Liver (tissue), 9 donors: ENCODE data around the gene EXOC4. TPM values are rescaled to one million over a fixed set of nuclear protein-coding genes. Genes with fewer than 3 reads are reported as not detected.

Experiments used
- DNase-seq: peaks from one replicate; pipeline ENCODE4 v3.0.0-alpha.2; 2017; ENCODE audit warnings: low spot score
- H3K27ac ChIP-seq, 2 donors: one replicate each; pipeline ENCODE4 v1.7.0; 2013; ENCODE audit warnings: inconsistent platforms in 2 of 2, low read length in 2 of 2, control low read depth in 1 of 2, low read depth in 1 of 2, mild to moderate bottlenecking in 1 of 2
- H3K27me3 ChIP-seq, 4 donors: one replicate each; pipeline versions ENCODE4 v1.6.1 to v1.7.0; 2013; ENCODE audit warnings: low read length in 3 of 4, inconsistent platforms in 1 of 4, mild to moderate bottlenecking in 1 of 4, moderate library complexity in 1 of 4; ENCODE audit not compliant: control insufficient read depth in 4 of 4, insufficient read depth in 4 of 4
- H3K36me3 ChIP-seq, 4 donors: one replicate each; pipeline versions ENCODE4 v1.6.1 to v1.7.0; 2013; ENCODE audit warnings: low read length in 3 of 4, mild to moderate bottlenecking in 3 of 4, low read depth in 1 of 4, moderate library complexity in 1 of 4; ENCODE audit not compliant: control insufficient read depth in 4 of 4, insufficient read depth in 3 of 4
- H3K4me1 ChIP-seq, 4 donors: one replicate each; pipeline versions ENCODE4 v1.6.1 to v1.7.0; 2013; ENCODE audit warnings: low read length in 3 of 4, mild to moderate bottlenecking in 3 of 4, moderate library complexity in 1 of 4; ENCODE audit not compliant: control insufficient read depth in 4 of 4, insufficient read depth in 4 of 4
- H3K4me3 ChIP-seq, 3 donors: one replicate each; pipeline versions ENCODE4 v1.6.1 to v1.7.0; 2013; ENCODE audit warnings: low read length in 3 of 3, control low read depth in 1 of 3, low read depth in 1 of 3, mild to moderate bottlenecking in 1 of 3
- H3K9ac ChIP-seq, 2 donors: one replicate each; pipeline ENCODE4 v1.7.0; 2013; ENCODE audit warnings: low read length in 2 of 2, mild to moderate bottlenecking in 2 of 2, moderate library complexity in 2 of 2, control low read depth in 1 of 2, low read depth in 1 of 2
- H3K9me3 ChIP-seq, 4 donors: one replicate each; pipeline versions ENCODE4 v1.6.1 to v1.7.0; 2013; ENCODE audit warnings: low read length in 3 of 4; ENCODE audit not compliant: control insufficient read depth in 4 of 4
- EGR1 ChIP-seq, 2 donors: IDR thresholded peaks; 2 replicates each; pipeline ENCODE4 v1.6.1; 2016 to 2018; ENCODE audit warnings: antibody characterized with exemption in 2 of 2, low read depth in 2 of 2
- FOXA1 ChIP-seq: IDR thresholded peaks from 2 replicates; pipeline ENCODE4 v1.6.1; 2016; ENCODE audit warnings: antibody characterized with exemption
- FOXA2 ChIP-seq: IDR thresholded peaks from 2 replicates; pipeline ENCODE4 v1.6.1; 2016; ENCODE audit warnings: antibody characterized with exemption
- HNF4A ChIP-seq, 2 donors: conservative IDR thresholded peaks; 2 replicates each; pipeline ENCODE4 v1.6.1; 2016; ENCODE audit warnings: antibody characterized with exemption in 2 of 2, mild to moderate bottlenecking in 2 of 2
- HNF4G ChIP-seq: IDR thresholded peaks from 2 replicates; pipeline ENCODE4 v1.6.1; 2016; ENCODE audit warnings: antibody characterized with exemption
- JUND ChIP-seq, 2 donors: IDR thresholded peaks; 2 replicates each; pipeline ENCODE4 v1.6.1; 2016; ENCODE audit warnings: antibody characterized with exemption in 2 of 2
- NR2F2 ChIP-seq: IDR thresholded peaks from 2 replicates; pipeline ENCODE4 v1.6.1; 2016; ENCODE audit warnings: antibody characterized with exemption
- RAD21 ChIP-seq, 2 donors: IDR thresholded peaks; 2 replicates each; pipeline ENCODE4 v1.6.1; 2016; ENCODE audit warnings: antibody characterized with exemption in 2 of 2, mild to moderate bottlenecking in 2 of 2
- RXRA ChIP-seq, 2 donors: IDR thresholded peaks; 2 replicates each; pipeline ENCODE4 v1.6.1; 2017 to 2018; ENCODE audit warnings: antibody characterized with exemption in 2 of 2, mild to moderate bottlenecking in 1 of 2
- SP1 ChIP-seq: IDR thresholded peaks from 2 replicates; pipeline ENCODE4 v1.6.1; 2018; ENCODE audit warnings: antibody characterized with exemption, mild to moderate bottlenecking
- TAF1 ChIP-seq: conservative IDR thresholded peaks from 2 replicates; pipeline ENCODE4 v1.6.1; 2016; ENCODE audit warnings: antibody characterized with exemption, mild to moderate bottlenecking
- YY1 ChIP-seq: IDR thresholded peaks from 2 replicates; pipeline ENCODE4 v1.6.1; 2016; ENCODE audit warnings: antibody characterized with exemption, mild to moderate bottlenecking
- WGBS: extraction: QIAGEN DNeasy Blood & Tissue Kit; methylation state at CpG from one replicate; pipeline ENCODE4 v1.1.7; 2013; 5-methylcytosine and 5-hydroxymethylcytosine counted together
- polyA plus RNA-seq, 2 donors: library from polyadenylated mRNA; stranded (reverse) in 1 of 2; unstranded in 1 of 2; fragments of 200-250 nt in 1 of 2; fragments of >200 nt in 1 of 2; fragmentation: Nextera tagmentation in 1 of 2; extraction: Ambion mirVana in 1 of 2; gene quantifications; one replicate each; pipeline versions ENCODE4 v1.2.1 to v1.2.3, GENCODE V29; 2013 to 2015
- total RNA-seq, 2 donors: library from RNA; depleted of rRNA; stranded (reverse); fragments of >200 nt; gene quantifications; one replicate each; pipeline ENCODE4 v1.2.3, GENCODE V29; 2014
- TF ChIP-seq, protein P1 (sequence below): IDR thresholded peaks from 2 replicates; pipeline ENCODE4 v1.6.1; 2016; ENCODE audit warnings: antibody characterized with exemption, mild to moderate bottlenecking
- TF ChIP-seq, protein P2 (sequence below): IDR thresholded peaks from 2 replicates; pipeline ENCODE4 v1.6.1; 2016; ENCODE audit warnings: antibody characterized with exemption
- TF ChIP-seq, protein P3 (sequence below): IDR thresholded peaks from 2 replicates; pipeline ENCODE4 v1.6.1; 2016; ENCODE audit warnings: antibody characterized with exemption
- TF ChIP-seq, protein P4 (sequence below): IDR thresholded peaks from 2 replicates; pipeline ENCODE4 v1.6.1; 2016; ENCODE audit warnings: antibody characterized with exemption
- TF ChIP-seq, protein P5 (sequence below): fragments of 150-350 bp; IDR thresholded peaks from 2 replicates; pipeline ENCODE4 v1.5.1; 2017; ENCODE audit warnings: improper control_type of control experiment, low read depth, low read length; ENCODE audit not compliant: missing input control
- donor health status: healthy.
- donor health status: healthy.
- donor health status: healthy.
- donor health status: healthy.
- donor health status: healthy.

EXOC4 gene
- total and polyA plus RNA-seq, 4 donors = 9.5 to 55.9 (median 23.6) TPM

DNA sequence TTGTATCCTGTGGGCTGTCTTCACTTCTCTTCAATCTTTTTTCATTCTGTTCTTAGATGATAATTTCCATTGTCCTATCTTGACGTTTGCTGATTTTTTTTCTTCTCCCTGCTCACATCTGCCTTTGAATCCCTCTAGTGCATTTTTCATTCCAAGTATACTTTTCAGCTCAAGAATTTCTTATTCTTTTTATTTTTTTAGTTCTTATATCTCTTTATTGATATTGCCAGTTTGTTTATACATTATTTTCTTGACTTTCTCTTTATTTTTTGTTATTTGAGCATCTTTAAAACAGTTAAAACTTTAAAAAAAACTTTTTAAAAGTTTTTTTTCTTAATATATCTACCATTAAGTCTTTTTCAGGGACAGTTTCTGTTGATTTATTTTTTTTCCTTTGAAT lies 100.9 kb downstream of the EXOC4 start:
- Histone ChIP-seq H3K4me1 (no peaks in the 10 kb centered on the region), H3K9me3 (peaks cover 0 to 6% (median under 1%) of the 10 kb centered on the region in 4 donors), H3K36me3 (peaks cover 0 to 9% (median under 1%) of the 10 kb centered on the region in 4 donors), H3K27me3 (no peaks in the 10 kb centered on the region), H3K27ac (no peak overlapping the region), H3K4me3 (no peak overlapping the region), H3K9ac (no peak overlapping the region)
- TF ChIP-seq, protein P1, sequence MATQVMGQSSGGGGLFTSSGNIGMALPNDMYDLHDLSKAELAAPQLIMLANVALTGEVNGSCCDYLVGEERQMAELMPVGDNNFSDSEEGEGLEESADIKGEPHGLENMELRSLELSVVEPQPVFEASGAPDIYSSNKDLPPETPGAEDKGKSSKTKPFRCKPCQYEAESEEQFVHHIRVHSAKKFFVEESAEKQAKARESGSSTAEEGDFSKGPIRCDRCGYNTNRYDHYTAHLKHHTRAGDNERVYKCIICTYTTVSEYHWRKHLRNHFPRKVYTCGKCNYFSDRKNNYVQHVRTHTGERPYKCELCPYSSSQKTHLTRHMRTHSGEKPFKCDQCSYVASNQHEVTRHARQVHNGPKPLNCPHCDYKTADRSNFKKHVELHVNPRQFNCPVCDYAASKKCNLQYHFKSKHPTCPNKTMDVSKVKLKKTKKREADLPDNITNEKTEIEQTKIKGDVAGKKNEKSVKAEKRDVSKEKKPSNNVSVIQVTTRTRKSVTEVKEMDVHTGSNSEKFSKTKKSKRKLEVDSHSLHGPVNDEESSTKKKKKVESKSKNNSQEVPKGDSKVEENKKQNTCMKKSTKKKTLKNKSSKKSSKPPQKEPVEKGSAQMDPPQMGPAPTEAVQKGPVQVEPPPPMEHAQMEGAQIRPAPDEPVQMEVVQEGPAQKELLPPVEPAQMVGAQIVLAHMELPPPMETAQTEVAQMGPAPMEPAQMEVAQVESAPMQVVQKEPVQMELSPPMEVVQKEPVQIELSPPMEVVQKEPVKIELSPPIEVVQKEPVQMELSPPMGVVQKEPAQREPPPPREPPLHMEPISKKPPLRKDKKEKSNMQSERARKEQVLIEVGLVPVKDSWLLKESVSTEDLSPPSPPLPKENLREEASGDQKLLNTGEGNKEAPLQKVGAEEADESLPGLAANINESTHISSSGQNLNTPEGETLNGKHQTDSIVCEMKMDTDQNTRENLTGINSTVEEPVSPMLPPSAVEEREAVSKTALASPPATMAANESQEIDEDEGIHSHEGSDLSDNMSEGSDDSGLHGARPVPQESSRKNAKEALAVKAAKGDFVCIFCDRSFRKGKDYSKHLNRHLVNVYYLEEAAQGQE = no peak
- no peak for DNase-seq
- WGBS = 95% methylated on average over 1 of the region's 1 CpG

DNA sequence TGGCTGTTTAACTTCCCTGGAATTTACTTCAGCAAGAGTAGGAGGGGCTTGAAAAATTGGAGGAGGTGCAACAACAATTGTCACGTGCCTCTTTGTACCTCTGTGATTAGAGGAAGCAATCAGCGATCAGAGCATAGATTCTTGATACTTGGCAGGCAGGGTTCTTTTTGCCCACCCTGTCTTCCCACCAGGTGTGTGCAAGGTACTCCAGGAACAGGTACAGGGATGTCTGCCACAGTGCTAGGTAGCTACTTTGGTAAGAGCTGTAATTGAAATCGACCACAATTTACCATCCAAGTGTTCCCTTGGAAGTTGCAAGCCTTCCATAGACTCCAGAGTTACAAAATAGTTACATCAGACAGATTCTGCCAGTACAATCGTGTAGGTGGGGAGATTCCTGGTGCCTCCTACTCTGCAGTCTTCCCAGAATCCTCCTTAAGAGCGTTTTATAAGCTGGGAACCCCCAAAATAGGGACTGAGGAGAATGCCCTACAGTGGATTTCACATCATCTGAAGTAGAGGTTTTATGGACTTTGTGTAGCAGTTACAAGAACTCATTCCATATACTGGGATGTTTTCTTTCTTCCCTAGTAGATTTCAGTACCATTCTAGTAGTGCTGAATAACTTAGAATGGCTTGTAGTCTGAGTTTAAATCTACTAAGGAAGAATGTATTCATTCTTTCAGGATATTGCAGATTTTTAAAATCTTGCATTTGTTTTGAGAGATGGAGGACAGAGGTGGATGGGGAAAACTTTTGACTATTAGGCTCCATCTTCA lies 101.9 kb downstream of the EXOC4 start:
- Histone ChIP-seq H3K4me1 (no peaks in the 10 kb centered on the region), H3K9ac (no peak overlapping the region), H3K27ac (no peak overlapping the region), H3K36me3 (peaks cover 0 to 9% (median under 1%) of the 10 kb centered on the region in 4 donors), H3K4me3 (no peak overlapping the region), H3K27me3 (no peaks in the 10 kb centered on the region), H3K9me3 (peaks cover 0 to 6% (median under 1%) of the 10 kb centered on the region in 4 donors)
- no peak for DNase-seq
- WGBS = 96% methylated on average over 5 of the region's 5 CpGs
- TF ChIP-seq, protein P2, sequence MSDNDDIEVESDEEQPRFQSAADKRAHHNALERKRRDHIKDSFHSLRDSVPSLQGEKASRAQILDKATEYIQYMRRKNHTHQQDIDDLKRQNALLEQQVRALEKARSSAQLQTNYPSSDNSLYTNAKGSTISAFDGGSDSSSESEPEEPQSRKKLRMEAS = no peak
- TF ChIP-seq JUND (IDR thresholded peaks at IDR 0.05) (no peak), SP1 (no peak), YY1 (no peak), FOXA2 (no peak), RXRA (IDR thresholded peaks at IDR 0.05) (no peak), FOXA1 (no peak), HNF4G (no peak), HNF4A (conservative IDR thresholded peaks at IDR 0.05) (no peak), NR2F2 (no peak), EGR1 (IDR thresholded peaks at IDR 0.05; ENCODE audit: low read depth in 2 of 2) (no peak), TAF1 (no peak), RAD21 (IDR thresholded peaks at IDR 0.05) (no peak)
- TF ChIP-seq, protein P3, sequence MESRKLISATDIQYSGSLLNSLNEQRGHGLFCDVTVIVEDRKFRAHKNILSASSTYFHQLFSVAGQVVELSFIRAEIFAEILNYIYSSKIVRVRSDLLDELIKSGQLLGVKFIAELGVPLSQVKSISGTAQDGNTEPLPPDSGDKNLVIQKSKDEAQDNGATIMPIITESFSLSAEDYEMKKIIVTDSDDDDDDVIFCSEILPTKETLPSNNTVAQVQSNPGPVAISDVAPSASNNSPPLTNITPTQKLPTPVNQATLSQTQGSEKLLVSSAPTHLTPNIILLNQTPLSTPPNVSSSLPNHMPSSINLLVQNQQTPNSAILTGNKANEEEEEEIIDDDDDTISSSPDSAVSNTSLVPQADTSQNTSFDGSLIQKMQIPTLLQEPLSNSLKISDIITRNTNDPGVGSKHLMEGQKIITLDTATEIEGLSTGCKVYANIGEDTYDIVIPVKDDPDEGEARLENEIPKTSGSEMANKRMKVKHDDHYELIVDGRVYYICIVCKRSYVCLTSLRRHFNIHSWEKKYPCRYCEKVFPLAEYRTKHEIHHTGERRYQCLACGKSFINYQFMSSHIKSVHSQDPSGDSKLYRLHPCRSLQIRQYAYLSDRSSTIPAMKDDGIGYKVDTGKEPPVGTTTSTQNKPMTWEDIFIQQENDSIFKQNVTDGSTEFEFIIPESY = no peak
- TF ChIP-seq, protein P1 = no peak
- TF ChIP-seq, protein P4, sequence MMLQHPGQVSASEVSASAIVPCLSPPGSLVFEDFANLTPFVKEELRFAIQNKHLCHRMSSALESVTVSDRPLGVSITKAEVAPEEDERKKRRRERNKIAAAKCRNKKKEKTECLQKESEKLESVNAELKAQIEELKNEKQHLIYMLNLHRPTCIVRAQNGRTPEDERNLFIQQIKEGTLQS = no peak
- TF ChIP-seq, protein P5, sequence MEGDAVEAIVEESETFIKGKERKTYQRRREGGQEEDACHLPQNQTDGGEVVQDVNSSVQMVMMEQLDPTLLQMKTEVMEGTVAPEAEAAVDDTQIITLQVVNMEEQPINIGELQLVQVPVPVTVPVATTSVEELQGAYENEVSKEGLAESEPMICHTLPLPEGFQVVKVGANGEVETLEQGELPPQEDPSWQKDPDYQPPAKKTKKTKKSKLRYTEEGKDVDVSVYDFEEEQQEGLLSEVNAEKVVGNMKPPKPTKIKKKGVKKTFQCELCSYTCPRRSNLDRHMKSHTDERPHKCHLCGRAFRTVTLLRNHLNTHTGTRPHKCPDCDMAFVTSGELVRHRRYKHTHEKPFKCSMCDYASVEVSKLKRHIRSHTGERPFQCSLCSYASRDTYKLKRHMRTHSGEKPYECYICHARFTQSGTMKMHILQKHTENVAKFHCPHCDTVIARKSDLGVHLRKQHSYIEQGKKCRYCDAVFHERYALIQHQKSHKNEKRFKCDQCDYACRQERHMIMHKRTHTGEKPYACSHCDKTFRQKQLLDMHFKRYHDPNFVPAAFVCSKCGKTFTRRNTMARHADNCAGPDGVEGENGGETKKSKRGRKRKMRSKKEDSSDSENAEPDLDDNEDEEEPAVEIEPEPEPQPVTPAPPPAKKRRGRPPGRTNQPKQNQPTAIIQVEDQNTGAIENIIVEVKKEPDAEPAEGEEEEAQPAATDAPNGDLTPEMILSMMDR = no peak
